Raji (cell line): ENCODE measurements around the gene METTL26.

Source experiments
- POLR2A ChIP-seq: IDR thresholded peaks from 2 replicates; pipeline ENCODE4 v1.6.1; 2011; ENCODE audit warnings: low read depth, low read length, control low read depth; ENCODE audit not compliant: insufficient read depth

Gene METTL26

GRCh38 chr16:616733-617586, 19.1 kb downstream of the METTL26 start:
- no peak for TF ChIP-seq POLR2A

- TF ChIP-seq POLR2A, result no peak
These were observed 21.0 kb downstream of the METTL26 start for GRCh38 chr16:615122-615521.

GRCh38 chr16:610513-611381, 25.4 kb downstream of the METTL26 start:
- no peak for TF ChIP-seq POLR2A

- TF ChIP-seq POLR2A, result no peak
These were observed 26.1 kb downstream of the METTL26 start for GRCh38 chr16:609984-610383.

GRCh38 chr16:609316-609715, 26.8 kb downstream of the METTL26 start:
- no peak for TF ChIP-seq POLR2A

GRCh38 chr16:608019-608418, 28.1 kb downstream of the METTL26 start:
- TF ChIP-seq POLR2A, result no peak

- TF ChIP-seq POLR2A, result no peak
These were observed 29.3 kb downstream of the METTL26 start for GRCh38 chr16:606656-607307.

- TF ChIP-seq POLR2A, result no peak
These were observed 32.2 kb downstream of the METTL26 start for GRCh38 chr16:603933-604332.

- no peak for TF ChIP-seq POLR2A
These were observed 35.3 kb downstream of the METTL26 start for GRCh38 chr16:600781-601180.

GRCh38 chr16:598823-599739, 37.0 kb downstream of the METTL26 start:
- no peak for TF ChIP-seq POLR2A

GRCh38 chr16:596736-597060, 39.4 kb downstream of the METTL26 start:
- no peak for TF ChIP-seq POLR2A

- no peak for TF ChIP-seq POLR2A
These were observed 40.0 kb downstream of the METTL26 start for GRCh38 chr16:595942-596735.

GRCh38 chr16:595094-595528, 41.0 kb downstream of the METTL26 start:
- no peak for TF ChIP-seq POLR2A

GRCh38 chr16:593807-594206, 42.3 kb downstream of the METTL26 start:
- no peak for TF ChIP-seq POLR2A

- TF ChIP-seq POLR2A, result no peak
These were observed 42.7 kb downstream of the METTL26 start for GRCh38 chr16:593406-593805.
